Large intestine (tissue), 3 donors: Measurements from ENCODE around the gene ATP5F1D. TPM values are rescaled to one million over a fixed set of nuclear protein-coding genes. Genes with fewer than 3 reads are reported as not detected.

Source experiments
- DNase-seq, 2 donors: peaks; one replicate each; pipeline versions ENCODE4 v3.0.0 to v3.0.0-alpha.2; 2013
- H3K27ac ChIP-seq: one replicate; pipeline ENCODE4 v1.5.1; 2013; ENCODE audit warnings: low read length
- H3K27me3 ChIP-seq: 2 replicates; pipeline ENCODE4 v1.6.1; 2013; ENCODE audit warnings: low read length; ENCODE audit not compliant: control insufficient read depth, insufficient read depth
- H3K36me3 ChIP-seq: 2 replicates; pipeline ENCODE4 v1.6.1; 2013; ENCODE audit warnings: low read length; ENCODE audit not compliant: control insufficient read depth, insufficient read depth
- H3K4me1 ChIP-seq: one replicate; pipeline ENCODE4 v1.6.1; 2013; ENCODE audit warnings: low read length; ENCODE audit not compliant: control insufficient read depth, insufficient read depth
- H3K4me3 ChIP-seq: one replicate; pipeline ENCODE4 v1.5.1; 2013; ENCODE audit warnings: low read length
- H3K9me3 ChIP-seq: one replicate; pipeline ENCODE4 v1.6.1; 2013; ENCODE audit warnings: mild to moderate bottlenecking, low read depth, low read length, moderate library complexity; ENCODE audit not compliant: control insufficient read depth
- WGBS: methylation state at CpG from one replicate; pipeline ENCODE4 v1.1.5; 2013; ENCODE audit warnings: low lambda C conversion rate; ENCODE audit not compliant: insufficient coverage; 5-methylcytosine and 5-hydroxymethylcytosine counted together
- polyA plus RNA-seq: library from polyadenylated mRNA; unstranded; fragments of 120-200 nt; gene quantifications from one replicate; pipeline ENCODE4 v1.2.1, GENCODE V29; 2013

The ATP5F1D gene
- polyA plus RNA-seq, 1 donor: 136 TPM

DNA sequence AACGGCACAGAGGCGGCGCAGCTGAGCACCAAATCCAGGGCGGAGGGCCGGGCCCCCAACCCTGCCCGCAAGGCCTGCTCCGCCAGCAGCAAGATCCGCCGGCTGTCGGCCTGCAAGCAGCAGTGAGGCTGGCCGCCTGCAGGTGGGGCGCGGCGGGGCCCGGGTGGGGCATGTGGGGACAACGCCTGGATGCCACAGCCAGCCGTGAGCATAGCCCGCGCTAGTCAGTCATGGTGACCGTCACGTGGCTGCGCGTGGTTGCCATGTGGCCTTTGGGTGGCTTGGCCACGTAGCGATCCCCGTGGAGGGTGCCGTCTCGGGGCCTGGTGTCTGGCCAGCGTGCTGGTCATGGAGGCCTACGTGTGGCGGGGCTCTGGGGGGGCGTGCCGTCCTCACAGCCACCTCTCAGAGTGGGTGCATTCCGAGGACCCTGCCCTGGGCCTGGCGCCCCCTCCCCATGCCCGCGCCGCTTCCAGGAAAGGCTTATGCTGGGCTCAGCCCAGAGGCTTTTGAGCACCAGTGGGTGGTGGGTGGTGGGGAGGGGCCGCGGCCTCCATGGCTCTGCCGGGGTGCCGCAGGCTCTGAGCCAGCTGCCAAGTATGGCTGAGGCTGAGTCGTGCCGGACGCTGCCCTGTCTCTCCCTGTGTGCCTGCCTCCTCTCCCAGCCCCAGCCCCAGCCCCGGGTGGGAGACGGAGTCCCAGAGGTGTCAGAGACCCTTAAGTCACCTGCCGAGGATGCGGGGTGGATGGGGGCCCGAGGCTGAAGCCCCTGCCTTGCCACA is 14.8 kb upstream of the ATP5F1D start:
- peaks cover 12% of the 10 kb centered on the region for H3K4me1 ChIP-seq
- no peak overlapping the region for H3K27ac ChIP-seq
- no peak overlapping the region for H3K4me3 ChIP-seq
- no peak for DNase-seq
- H3K9me3 ChIP-seq: no peaks in the 10 kb centered on the region
- WGBS: no CpG with 5 or more reads among the region's 50 CpGs
- H3K27me3 ChIP-seq: no peaks in the 10 kb centered on the region
- H3K36me3 ChIP-seq: peaks cover 53% of the 10 kb centered on the region

DNA sequence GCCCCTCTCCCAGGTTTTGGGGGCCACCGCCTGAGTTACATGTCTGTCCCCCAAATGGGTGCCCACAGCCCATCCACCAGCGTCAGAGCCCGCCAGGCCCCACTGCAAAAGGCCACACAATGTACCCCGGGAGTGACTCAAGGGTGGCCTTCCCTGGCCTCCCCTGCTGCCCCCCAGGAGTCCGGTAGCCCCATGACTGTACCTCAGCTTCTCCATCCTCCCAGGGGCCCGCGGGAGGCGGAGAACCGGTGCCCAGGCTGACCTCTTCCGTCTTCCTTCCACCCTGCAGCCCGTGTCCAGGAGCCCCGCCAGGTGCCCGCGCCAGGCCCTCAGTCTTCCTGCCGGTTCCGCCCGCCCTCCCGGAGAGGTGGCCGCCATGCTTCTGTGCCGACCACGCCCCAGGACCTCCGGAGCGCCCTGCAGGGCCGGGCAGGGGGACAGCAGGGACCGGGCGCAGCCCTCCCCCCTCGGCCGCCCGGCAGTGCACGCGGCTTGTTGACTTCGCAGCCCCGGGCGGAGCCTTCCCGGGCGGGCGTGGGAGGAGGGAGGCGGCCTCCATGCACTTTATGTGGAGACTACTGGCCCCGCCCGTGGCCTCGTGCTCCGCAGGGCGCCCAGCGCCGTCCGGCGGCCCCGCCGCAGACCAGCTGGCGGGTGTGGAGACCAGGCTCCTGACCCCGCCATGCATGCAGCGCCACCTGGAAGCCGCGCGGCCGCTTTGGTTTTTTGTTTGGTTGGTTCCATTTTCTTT is 14.1 kb upstream of the ATP5F1D start:
- no peak for DNase-seq
- H3K4me1 ChIP-seq: peaks cover 19% of the 10 kb centered on the region
- no peak overlapping the region for H3K27ac ChIP-seq
- H3K4me3 ChIP-seq: no peak overlapping the region
- H3K9me3 ChIP-seq: no peaks in the 10 kb centered on the region
- no CpG with 5 or more reads among the region's 56 CpGs for WGBS
- no peaks in the 10 kb centered on the region for H3K27me3 ChIP-seq
- peaks cover 45% of the 10 kb centered on the region for H3K36me3 ChIP-seq

DNA sequence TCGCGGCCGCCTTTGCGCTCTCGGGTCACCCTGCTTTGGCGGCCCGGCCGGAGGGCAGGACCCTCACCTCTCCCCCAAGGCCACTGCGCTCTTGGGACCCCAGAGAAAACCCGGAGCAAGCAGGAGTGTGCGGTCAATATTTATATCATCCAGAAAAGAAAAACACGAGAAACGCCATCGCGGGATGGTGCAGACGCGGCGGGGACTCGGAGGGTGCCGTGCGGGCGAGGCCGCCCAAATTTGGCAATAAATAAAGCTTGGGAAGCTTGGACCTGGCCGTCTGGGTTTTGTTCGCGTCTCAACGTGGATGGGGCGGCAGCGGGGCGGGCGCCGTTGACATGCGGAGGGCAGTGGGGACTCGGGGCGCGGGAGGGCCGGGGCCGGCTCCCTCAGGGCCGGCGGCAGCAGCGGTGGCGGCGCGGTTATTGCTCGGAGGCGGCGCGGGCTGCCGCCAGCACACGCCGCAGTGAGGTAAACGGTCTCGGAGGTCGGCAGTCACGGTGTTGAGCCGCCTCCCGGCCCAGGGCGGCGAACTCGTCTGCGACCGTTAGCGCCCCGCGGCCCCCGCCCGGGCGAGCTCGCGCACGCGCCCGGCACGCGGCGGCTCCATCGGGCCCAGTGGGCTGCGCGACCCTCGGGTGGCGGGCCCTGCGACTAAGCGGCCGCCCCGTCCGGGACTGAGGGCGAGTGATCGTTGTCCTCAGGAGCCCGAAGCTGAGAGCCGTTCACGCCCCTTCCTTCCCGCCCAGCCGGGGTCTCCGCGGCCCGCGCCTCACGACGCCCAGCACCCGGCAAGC is 13.2 kb upstream of the ATP5F1D start:
- H3K4me3 ChIP-seq: no peak overlapping the region
- H3K27me3 ChIP-seq: no peaks in the 10 kb centered on the region
- no peak overlapping the region for H3K27ac ChIP-seq
- H3K9me3 ChIP-seq: no peaks in the 10 kb centered on the region
- DNase-seq: no peak
- peaks cover 28% of the 10 kb centered on the region for H3K4me1 ChIP-seq
- peaks cover 37% of the 10 kb centered on the region for H3K36me3 ChIP-seq
- no CpG with 5 or more reads among the region's 100 CpGs for WGBS

DNA sequence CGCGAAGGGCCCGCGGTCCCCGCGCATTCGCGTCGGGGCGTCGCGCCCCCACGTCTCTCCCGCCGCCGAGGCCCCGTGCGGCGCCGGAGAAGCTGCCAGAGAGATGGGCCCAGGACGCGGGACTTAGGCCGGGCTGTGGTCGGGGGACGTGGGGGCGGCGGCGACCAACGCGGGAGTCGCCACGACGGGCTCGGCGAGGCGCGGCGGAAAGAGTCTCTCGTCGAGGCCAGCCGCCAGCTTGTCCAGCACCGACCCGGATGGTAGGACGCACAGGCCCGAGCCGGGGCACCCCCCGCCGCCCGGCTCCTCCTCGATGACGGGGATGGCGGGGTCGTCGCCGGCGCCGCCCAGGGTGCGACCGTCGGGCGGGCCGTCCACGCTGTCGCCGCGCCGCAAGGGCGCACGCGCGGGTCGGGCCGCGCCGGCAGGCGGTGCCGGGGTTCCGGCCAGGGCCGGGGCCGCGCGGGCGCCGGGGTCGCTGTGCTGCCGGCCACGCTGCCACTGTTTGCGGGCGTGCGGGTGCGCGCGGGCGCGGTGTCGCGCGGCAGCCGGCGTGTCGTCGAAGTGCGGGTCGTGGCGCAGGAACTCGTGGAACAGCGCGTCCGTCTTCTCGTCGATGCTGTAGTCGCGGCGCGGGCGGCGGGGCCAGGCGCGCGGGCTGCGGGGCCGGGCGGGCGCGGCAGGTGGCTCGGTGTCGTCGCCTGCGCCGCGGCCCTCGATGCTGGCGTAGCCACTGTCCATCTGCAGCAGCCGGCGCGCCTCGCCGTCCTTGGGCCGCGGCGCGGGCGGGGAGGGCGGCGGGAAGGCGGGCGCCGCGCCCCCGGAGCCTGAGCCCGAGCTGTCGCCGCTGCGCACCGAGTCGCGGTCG is 12.3 kb upstream of the ATP5F1D start:
- H3K4me3 ChIP-seq: no peak overlapping the region
- H3K36me3 ChIP-seq: peaks cover 27% of the 10 kb centered on the region
- peaks cover 28% of the 10 kb centered on the region for H3K4me1 ChIP-seq
- no peaks in the 10 kb centered on the region for H3K9me3 ChIP-seq
- DNase-seq: no peak
- H3K27ac ChIP-seq: no peak overlapping the region
- WGBS: no CpG with 5 or more reads among the region's 158 CpGs
- H3K27me3 ChIP-seq: no peaks in the 10 kb centered on the region

DNA sequence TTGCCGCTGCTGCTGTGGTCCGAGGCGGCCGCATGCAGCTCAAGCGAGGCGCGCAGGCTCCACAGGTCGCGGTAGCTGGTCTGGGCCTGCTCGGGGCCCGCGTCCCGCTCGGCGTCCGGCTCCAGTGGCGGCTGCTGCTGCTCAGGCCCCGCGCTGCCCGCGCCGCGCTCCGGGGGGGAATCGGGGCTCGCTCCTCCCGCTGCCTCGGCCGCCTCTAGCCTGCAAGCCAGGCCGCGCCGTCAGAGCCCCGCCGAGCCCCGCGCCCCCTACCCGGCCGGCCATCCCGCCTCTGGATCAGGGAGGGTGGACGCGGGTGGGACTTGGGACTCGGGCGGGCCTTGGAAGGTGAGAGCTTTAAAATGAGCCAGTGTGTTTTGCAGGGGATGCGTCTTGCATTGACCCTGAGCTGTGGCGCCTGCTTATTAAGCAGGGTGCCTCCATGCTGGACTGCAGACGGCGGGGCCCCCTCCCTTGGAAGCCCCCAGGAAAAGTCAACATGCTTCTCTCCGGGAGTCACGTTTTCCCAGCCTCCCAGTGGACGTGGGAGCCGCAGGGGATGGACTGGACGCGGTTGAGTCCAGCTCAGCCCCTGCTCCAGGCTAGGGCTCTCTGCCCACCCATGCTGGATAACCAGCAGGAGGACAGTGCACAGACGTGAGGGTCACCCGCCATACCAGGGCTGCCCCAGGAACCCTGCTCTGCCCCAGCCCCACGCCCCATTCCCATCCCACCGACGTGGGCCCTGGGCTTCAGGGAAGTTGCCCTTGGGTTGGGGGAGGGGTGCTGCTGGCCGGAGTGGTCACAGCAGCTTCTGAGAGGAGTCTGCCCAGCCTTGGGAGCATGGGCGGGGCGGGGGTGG is 11.4 kb upstream of the ATP5F1D start:
- peaks cover 5% of the 10 kb centered on the region for H3K9me3 ChIP-seq
- no CpG with 5 or more reads among the region's 61 CpGs for WGBS

DNA sequence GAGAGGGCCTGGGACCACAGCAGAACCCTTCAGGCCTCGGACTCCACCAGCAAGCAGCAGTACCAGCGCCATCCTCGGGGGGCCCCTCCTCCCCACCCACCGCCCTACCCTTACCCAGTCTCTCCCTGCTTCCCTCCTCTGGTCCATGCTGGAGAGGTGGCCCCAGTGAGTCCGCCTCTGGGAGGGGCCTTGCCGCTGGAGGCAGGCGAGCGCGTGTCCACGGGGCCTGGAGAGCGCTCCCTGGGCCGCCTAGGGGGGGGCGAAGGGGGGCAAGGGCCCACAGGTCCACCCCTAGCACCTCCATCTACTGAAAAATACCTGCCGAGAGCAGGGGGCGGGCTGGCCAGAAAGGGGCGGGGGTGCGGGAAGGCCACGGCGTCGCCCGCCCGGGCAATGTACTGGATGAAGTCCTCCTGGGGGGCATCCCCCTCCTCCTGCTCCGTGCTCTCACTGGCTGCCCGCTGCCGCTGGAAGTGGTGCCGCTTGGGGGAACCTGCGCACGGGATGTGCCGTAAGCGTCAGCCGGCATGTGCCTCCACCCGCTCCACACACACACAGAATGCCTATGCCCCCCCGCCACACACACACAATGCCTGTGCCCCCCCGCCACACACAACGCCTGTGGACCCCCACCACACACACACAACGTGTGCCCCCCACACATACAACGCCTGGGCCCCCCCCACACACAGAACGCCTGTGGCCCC is 10.6 kb upstream of the ATP5F1D start:
- Histone ChIP-seq H3K27ac (no peak overlapping the region), H3K4me3 (no peak overlapping the region), H3K36me3 (peaks cover 17% of the 10 kb centered on the region), H3K27me3 (peaks cover 5% of the 10 kb centered on the region), H3K9me3 (peaks cover 5% of the 10 kb centered on the region), H3K4me1 (peaks cover 28% of the 10 kb centered on the region)
- no peak for DNase-seq
- WGBS: no CpG with 5 or more reads among the region's 38 CpGs

More for the DNA sequence above, 11.4 kb upstream of the ATP5F1D start:
- peaks cover 28% of the 10 kb centered on the region for H3K4me1 ChIP-seq
- peaks cover 22% of the 10 kb centered on the region for H3K36me3 ChIP-seq
- DNase-seq: no peak
- no peak overlapping the region for H3K4me3 ChIP-seq
- no peak overlapping the region for H3K27ac ChIP-seq
- H3K27me3 ChIP-seq: no peaks in the 10 kb centered on the region

DNA sequence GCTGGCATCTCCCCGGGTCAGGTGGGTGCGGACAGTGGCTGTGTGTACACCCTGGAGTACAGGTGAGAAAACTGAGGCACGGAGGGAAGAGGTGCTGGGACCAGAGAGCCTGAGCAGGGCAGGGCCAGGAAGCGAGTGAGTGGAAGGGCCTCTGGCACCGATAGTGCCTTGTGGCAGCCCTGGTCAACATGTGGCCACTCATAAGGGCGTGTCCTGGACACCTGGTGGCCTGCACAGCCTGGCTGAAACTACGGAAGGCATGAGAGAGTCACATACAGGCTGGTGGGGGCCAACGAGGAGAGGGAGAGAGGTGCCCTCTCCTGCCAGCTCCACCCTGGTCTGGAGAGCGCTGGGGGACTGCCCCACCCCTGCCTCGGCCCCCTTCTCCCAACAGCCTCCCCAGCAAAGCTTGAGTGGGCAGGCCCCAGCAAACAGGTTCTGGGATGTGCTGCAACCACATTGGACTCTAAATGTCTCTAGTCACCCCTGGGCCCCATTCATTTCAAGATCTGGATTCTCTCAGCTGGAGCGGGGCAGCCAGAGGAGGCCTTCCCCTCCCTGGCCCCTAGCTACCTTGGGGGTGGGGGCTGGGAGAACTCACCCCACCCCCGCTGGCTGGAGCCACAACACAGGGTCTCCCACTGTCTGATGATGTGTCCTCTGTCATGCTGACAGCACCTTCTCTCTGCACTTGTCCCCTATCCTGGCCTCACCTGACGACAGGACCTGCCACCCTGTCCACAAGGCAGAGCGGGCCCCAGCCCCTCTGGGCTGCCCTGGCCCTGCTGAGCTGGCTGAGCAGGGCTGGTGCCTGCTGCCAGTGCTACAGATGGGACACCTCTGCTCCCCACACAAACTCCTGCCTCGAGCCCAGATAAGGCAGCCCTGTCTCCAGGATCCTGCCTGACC is 9.6 kb upstream of the ATP5F1D start:
- DNase-seq: no peak
- no CpG with 5 or more reads among the region's 15 CpGs for WGBS
- H3K4me1 ChIP-seq: peaks cover 28% of the 10 kb centered on the region

DNA sequence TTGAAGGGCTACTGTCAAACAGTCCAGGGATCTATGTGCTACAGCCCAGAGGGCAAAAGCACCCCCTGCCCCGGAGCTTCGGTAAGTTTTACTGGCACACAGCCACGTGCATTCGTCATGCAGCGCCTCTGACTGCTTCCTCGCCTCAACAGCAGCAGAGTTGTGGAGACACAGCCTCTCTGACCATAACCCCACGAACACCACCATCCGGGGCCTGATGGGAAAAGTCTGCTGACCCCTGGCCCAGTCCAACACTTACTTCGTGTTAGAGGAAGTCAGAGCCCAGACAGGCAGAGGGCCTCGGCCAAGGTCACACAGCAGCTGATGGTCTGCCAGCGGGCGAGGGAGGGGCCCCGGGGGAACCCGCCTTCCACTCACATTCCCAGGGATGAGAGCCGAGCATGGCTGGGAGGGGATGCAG is 8.9 kb upstream of the ATP5F1D start:
- H3K36me3 ChIP-seq: peaks cover 3% of the 10 kb centered on the region
- peaks cover 31% of the 10 kb centered on the region for H3K4me1 ChIP-seq
- no peak overlapping the region for H3K4me3 ChIP-seq
- no peak for DNase-seq
- H3K9me3 ChIP-seq: peaks cover 13% of the 10 kb centered on the region
- no CpG with 5 or more reads among the region's 15 CpGs for WGBS
- H3K27me3 ChIP-seq: peaks cover 17% of the 10 kb centered on the region
- H3K27ac ChIP-seq: no peak overlapping the region

More for the DNA sequence above, 9.6 kb upstream of the ATP5F1D start:
- H3K27me3 ChIP-seq: peaks cover 12% of the 10 kb centered on the region
- H3K9me3 ChIP-seq: peaks cover 9% of the 10 kb centered on the region
- no peak overlapping the region for H3K27ac ChIP-seq
- H3K36me3 ChIP-seq: peaks cover 8% of the 10 kb centered on the region
- H3K4me3 ChIP-seq: no peak overlapping the region
